ENCODE data around the gene C18orf63.

Gene C18orf63

GRCh38 chr18:74333091-74333490 is 17.5 kb downstream of the C18orf63 start:
- no peak overlapping the region for H3K27ac ChIP-seq
- no peak for TF ChIP-seq CTCF (IDR thresholded peaks at IDR 0.05)
- H3K4me1 ChIP-seq (ENCODE audit: control insufficient read depth in 1 of 2, insufficient read depth in 1 of 2, low read depth in 1 of 2, low read length in 1 of 2): no peaks in the 10 kb centered on the region
- H3K27me3 ChIP-seq: peaks cover 9% of the 10 kb centered on the region
- no peaks in the 10 kb centered on the region for H3K9me3 ChIP-seq
- no peaks in the 10 kb centered on the region for H3K36me3 ChIP-seq
- H3K4me3 ChIP-seq (ENCODE audit: low read depth in 1 of 2, low read length in 1 of 2): no peak overlapping the region

- Histone ChIP-seq H3K27me3 (peaks cover 14% of the 10 kb centered on the region), H3K4me1 (ENCODE audit: control insufficient read depth in 1 of 2, insufficient read depth in 1 of 2, low read depth in 1 of 2, low read length in 1 of 2) (no peaks in the 10 kb centered on the region), H3K4me3 (ENCODE audit: low read depth in 1 of 2, low read length in 1 of 2) (no peak overlapping the region), H3K36me3 (no peaks in the 10 kb centered on the region), H3K27ac (no peak overlapping the region), H3K9me3 (no peaks in the 10 kb centered on the region)
- no peak for TF ChIP-seq CTCF (IDR thresholded peaks at IDR 0.05)
Observed at GRCh38 chr18:74334242-74334893, 18.7 kb downstream of the C18orf63 start.

- TF ChIP-seq CTCF (IDR thresholded peaks at IDR 0.05): no peak
Observed at GRCh38 chr18:74336656-74337055, 21.0 kb downstream of the C18orf63 start.

GRCh38 chr18:74337155-74337911 is 21.7 kb downstream of the C18orf63 start:
- TF ChIP-seq CTCF (IDR thresholded peaks at IDR 0.05): no peak

More at GRCh38 chr18:74336656-74337055, 21.0 kb downstream of the C18orf63 start:
- Histone ChIP-seq H3K36me3 (no peaks in the 10 kb centered on the region), H3K27ac (no peak overlapping the region), H3K4me3 (ENCODE audit: low read depth in 1 of 2, low read length in 1 of 2) (no peak overlapping the region), H3K4me1 (ENCODE audit: control insufficient read depth in 1 of 2, insufficient read depth in 1 of 2, low read depth in 1 of 2, low read length in 1 of 2) (no peaks in the 10 kb centered on the region), H3K9me3 (no peaks in the 10 kb centered on the region), H3K27me3 (peaks cover 10% of the 10 kb centered on the region)

GRCh38 chr18:74337912-74338309 is 22.3 kb downstream of the C18orf63 start:
- no peak for TF ChIP-seq CTCF (IDR thresholded peaks at IDR 0.05)
- H3K9me3 ChIP-seq: no peaks in the 10 kb centered on the region
- no peak overlapping the region for H3K27ac ChIP-seq
- no peaks in the 10 kb centered on the region for H3K36me3 ChIP-seq
- peaks cover 10% of the 10 kb centered on the region for H3K27me3 ChIP-seq
- H3K4me1 ChIP-seq (ENCODE audit: control insufficient read depth in 1 of 2, insufficient read depth in 1 of 2, low read depth in 1 of 2, low read length in 1 of 2): no peaks in the 10 kb centered on the region
- no peak overlapping the region for H3K4me3 ChIP-seq (ENCODE audit: low read depth in 1 of 2, low read length in 1 of 2)

More at GRCh38 chr18:74337155-74337911, 21.7 kb downstream of the C18orf63 start:
- H3K36me3 ChIP-seq: no peaks in the 10 kb centered on the region
- H3K9me3 ChIP-seq: no peaks in the 10 kb centered on the region
- H3K27ac ChIP-seq: no peak overlapping the region
- H3K4me1 ChIP-seq (ENCODE audit: control insufficient read depth in 1 of 2, insufficient read depth in 1 of 2, low read depth in 1 of 2, low read length in 1 of 2): no peaks in the 10 kb centered on the region
- peaks cover 10% of the 10 kb centered on the region for H3K27me3 ChIP-seq
- no peak overlapping the region for H3K4me3 ChIP-seq (ENCODE audit: low read depth in 1 of 2, low read length in 1 of 2)

Measured in neutrophil (primary cell).